Measurements from ENCODE around the gene KTI12.

GRCh38 chr1:52055866-52056162 is 22.2 kb upstream of the KTI12 start:
- TF ChIP-seq CTCF (conservative IDR thresholded peaks at IDR 0.05; ENCODE audit: low read length) (no peak), EZH2phosphoT487 (IDR thresholded peaks at IDR 0.05; ENCODE audit: borderline replicate concordance, low read depth, low read length) (no peak)

Measured in OCI-LY7 (cell line).